ENCODE data around the gene OBSCN.

- TF ChIP-seq CTCF (IDR thresholded peaks at IDR 0.05; ENCODE audit: insufficient read depth, low read depth, low read length) (no peak), EZH2 (IDR thresholded peaks at IDR 0.05; ENCODE audit: insufficient read depth, low read length) (no peak)
These were observed 131.3 kb downstream of the OBSCN start for GRCh38 chr1:228339059-228339704.
